ENCODE measurements around the gene AUTS2.

Gene AUTS2

GRCh38 chr7:70098905-70099672 is 500.8 kb downstream of the AUTS2 start:
- TF ChIP-seq, protein P1, sequence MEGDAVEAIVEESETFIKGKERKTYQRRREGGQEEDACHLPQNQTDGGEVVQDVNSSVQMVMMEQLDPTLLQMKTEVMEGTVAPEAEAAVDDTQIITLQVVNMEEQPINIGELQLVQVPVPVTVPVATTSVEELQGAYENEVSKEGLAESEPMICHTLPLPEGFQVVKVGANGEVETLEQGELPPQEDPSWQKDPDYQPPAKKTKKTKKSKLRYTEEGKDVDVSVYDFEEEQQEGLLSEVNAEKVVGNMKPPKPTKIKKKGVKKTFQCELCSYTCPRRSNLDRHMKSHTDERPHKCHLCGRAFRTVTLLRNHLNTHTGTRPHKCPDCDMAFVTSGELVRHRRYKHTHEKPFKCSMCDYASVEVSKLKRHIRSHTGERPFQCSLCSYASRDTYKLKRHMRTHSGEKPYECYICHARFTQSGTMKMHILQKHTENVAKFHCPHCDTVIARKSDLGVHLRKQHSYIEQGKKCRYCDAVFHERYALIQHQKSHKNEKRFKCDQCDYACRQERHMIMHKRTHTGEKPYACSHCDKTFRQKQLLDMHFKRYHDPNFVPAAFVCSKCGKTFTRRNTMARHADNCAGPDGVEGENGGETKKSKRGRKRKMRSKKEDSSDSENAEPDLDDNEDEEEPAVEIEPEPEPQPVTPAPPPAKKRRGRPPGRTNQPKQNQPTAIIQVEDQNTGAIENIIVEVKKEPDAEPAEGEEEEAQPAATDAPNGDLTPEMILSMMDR (conservative IDR thresholded peaks at IDR 0.05; ENCODE audit: low read depth, low read length) = no peak
- H3K4me3 ChIP-seq (ENCODE audit: low read length) = no peak overlapping the region
- DNase-seq (ENCODE audit: low read depth) = no peak

DNA sequence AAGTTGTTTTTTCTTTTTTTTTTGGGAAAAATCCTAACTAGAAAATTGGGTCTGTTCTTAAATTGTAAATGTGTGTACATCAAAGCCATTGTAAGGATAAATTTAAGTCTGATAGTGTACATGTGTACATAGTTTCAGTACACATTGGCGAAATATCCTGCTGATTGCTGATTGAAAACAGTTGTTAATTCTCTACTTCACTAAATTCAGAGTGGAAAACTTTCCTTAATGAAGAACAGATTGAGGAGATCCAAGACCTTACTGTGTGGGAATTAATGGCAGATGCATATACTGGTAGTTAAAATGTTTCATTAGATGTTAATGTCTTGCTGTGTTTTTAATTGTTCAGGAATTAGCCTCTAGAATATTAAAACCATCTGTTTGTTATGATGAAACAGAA is 506.0 kb downstream of the AUTS2 start:
- H3K4me3 ChIP-seq (ENCODE audit: low read length) = no peak overlapping the region
- no peak for DNase-seq (ENCODE audit: low read depth)
- TF ChIP-seq, protein P1 (conservative IDR thresholded peaks at IDR 0.05; ENCODE audit: low read depth, low read length) = no peak

GRCh38 chr7:70113078-70113477 is 514.8 kb downstream of the AUTS2 start:
- TF ChIP-seq, protein P1 (conservative IDR thresholded peaks at IDR 0.05; ENCODE audit: low read depth, low read length) = no peak
- no peak overlapping the region for H3K4me3 ChIP-seq (ENCODE audit: low read length)
- no peak for DNase-seq (ENCODE audit: low read depth)

- no peak for DNase-seq (ENCODE audit: low read depth)
- TF ChIP-seq, protein P1 (conservative IDR thresholded peaks at IDR 0.05; ENCODE audit: low read depth, low read length) = no peak
- H3K4me3 ChIP-seq (ENCODE audit: low read length) = no peak overlapping the region
Observed at GRCh38 chr7:70113536-70113935, 515.3 kb downstream of the AUTS2 start.

DNA sequence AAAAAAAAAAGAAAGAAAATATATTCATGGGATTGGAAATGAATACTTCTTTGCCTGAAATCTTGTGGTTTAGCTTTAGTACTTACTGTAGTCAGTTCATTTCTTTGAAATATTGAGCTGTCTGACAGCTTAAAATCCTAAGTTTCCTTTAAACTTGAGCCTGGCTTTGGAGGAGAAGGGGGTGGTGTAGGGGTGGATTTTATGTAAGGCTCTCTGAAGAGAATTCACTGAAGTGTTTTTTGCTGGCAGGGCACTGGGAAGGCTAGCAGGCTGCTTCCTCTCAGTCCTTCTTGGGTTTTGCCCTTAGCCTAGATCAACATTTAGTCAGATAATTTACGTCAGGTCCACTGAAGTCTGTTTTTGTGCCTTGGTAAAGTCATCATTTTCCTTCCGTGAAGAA is 516.5 kb downstream of the AUTS2 start:
- DNase-seq (ENCODE audit: low read depth) = no peak
- TF ChIP-seq, protein P1 (conservative IDR thresholded peaks at IDR 0.05; ENCODE audit: low read depth, low read length) = no peak
- H3K4me3 ChIP-seq (ENCODE audit: low read length) = no peak overlapping the region

DNA sequence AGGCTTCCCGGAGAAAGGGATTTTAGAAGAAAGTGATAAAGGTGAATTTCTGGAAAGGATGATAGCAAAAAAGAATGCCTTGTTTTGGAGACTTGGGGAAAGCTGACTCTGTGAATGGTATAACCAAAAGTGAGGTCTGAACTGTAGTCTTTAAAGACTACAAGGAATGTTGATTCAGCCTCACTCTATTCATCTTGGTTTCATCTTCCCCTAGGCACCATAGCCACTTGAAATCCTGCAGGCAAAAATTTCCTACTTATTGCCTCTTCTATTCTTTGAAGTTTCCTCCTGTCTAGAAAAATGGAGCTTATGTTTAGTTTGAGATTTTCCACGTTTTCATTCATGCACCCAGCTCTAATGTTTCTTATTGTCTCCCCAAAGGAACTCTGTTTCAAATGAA is 518.0 kb downstream of the AUTS2 start:
- TF ChIP-seq, protein P1 (conservative IDR thresholded peaks at IDR 0.05; ENCODE audit: low read depth, low read length) = no peak
- H3K4me3 ChIP-seq (ENCODE audit: low read length) = no peak overlapping the region
- DNase-seq (ENCODE audit: low read depth) = no peak

GRCh38 chr7:70116867-70117266 is 518.6 kb downstream of the AUTS2 start:
- no peak for DNase-seq (ENCODE audit: low read depth)
- TF ChIP-seq, protein P1 (conservative IDR thresholded peaks at IDR 0.05; ENCODE audit: low read depth, low read length) = no peak
- no peak overlapping the region for H3K4me3 ChIP-seq (ENCODE audit: low read length)
